HCEC 1CT (cell line): ENCODE data around the gene SMIM20.
"Not testable (repeated sequence)": the region's sequence is repeated elsewhere in the genome, so short reads cannot be mapped to it uniquely, and the experiment has no call there.

Source experiments
- DNase-seq: peaks from one replicate; pipeline ENCODE4 v3.0.0-alpha.2; 2017

Gene SMIM20

GRCh38 chr4:25913851-25914669 lies at the start of gene SMIM20:
TSS of gene SMIM20 (plus strand) at chr4:25914220. CDS start at chr4:25914314, 94 bp downstream.
- DNase-seq: peak; percentile 77

- no peak for DNase-seq
Observed at GRCh38 chr4:25865586-25865985, 48.4 kb upstream of the SMIM20 start.

GRCh38 chr4:25866401-25866800 lies 47.6 kb upstream of the SMIM20 start:
- not testable (repeated sequence) for DNase-seq

GRCh38 chr4:25867781-25868294 lies 46.2 kb upstream of the SMIM20 start:
- DNase-seq: no peak

- DNase-seq: no peak
Observed at GRCh38 chr4:25870081-25870480, 43.9 kb upstream of the SMIM20 start.

GRCh38 chr4:25872851-25873631 lies 41.0 kb upstream of the SMIM20 start:
- DNase-seq: no peak

GRCh38 chr4:25873632-25874129 lies 40.3 kb upstream of the SMIM20 start:
- no peak for DNase-seq

- no peak for DNase-seq
Observed at GRCh38 chr4:25874655-25875054, 39.4 kb upstream of the SMIM20 start.

- no peak for DNase-seq
Observed at GRCh38 chr4:25875281-25875745, 38.7 kb upstream of the SMIM20 start.

GRCh38 chr4:25878676-25879075 lies 35.3 kb upstream of the SMIM20 start:
- DNase-seq: no peak

GRCh38 chr4:25879091-25879584 lies 34.9 kb upstream of the SMIM20 start:
- DNase-seq: no peak

GRCh38 chr4:25879587-25879986 lies 34.4 kb upstream of the SMIM20 start:
- no peak for DNase-seq

GRCh38 chr4:25879991-25880651 lies 33.9 kb upstream of the SMIM20 start:
- DNase-seq: no peak

- DNase-seq: no peak
Observed at GRCh38 chr4:25881193-25881592, 32.8 kb upstream of the SMIM20 start.

GRCh38 chr4:25882226-25882625 lies 31.8 kb upstream of the SMIM20 start:
- DNase-seq: no peak

GRCh38 chr4:25883565-25883964 lies 30.5 kb upstream of the SMIM20 start:
- DNase-seq: no peak

- peak; percentile 77 for DNase-seq
Observed at GRCh38 chr4:25884031-25884782, 29.8 kb upstream of the SMIM20 start.

GRCh38 chr4:25888781-25889180 lies 25.2 kb upstream of the SMIM20 start:
- peak; percentile 13 for DNase-seq

GRCh38 chr4:25889589-25890503 lies 24.2 kb upstream of the SMIM20 start:
- DNase-seq: no peak

- no peak for DNase-seq
Observed at GRCh38 chr4:25890571-25891485, 23.2 kb upstream of the SMIM20 start.
